ENCODE results near the gene SRRM1. TPM values are rescaled to one million over a fixed set of nuclear protein-coding genes. Genes with fewer than 3 reads are reported as not detected.

SRRM1 gene
- total RNA-seq, 1 experiment from 2014 or later: 290 TPM

DNA sequence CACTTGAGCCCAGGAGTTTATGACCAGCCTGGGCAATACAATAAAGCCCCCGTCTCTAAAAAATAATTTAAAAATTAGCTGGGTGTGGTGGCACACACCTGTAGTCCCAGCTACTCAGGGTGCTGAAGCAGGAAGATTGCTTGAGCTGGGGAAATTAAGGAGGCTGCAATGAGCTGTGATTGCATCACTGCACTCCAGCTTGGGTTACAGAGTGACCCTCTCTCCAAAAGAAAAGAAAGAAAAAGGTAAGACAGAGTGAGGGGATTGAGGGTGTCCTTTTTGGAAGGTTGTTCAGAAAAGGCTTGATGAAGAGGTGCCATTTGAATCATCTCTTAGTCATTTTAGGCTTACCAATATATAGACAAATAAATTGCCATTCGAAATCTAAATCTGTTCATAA, 4.0 kb upstream of the SRRM1 start:
- H2BK20ac ChIP-seq (ENCODE audit: low read depth, low read length, poor library complexity, severe bottlenecking): no peak overlapping the region
- Mint-ChIP-seq H3K4me1 (peaks cover 10% of the 10 kb centered on the region in 2 experiments), H3K36me3 (ENCODE audit: insufficient read depth in 1 of 3, low read depth in 3 of 3) (peaks cover 0 to under 1% (median 0%) of the 10 kb centered on the region in 3 experiments; a peak in 1 of 7 replicates), H3K9me3 (no peaks in the 10 kb centered on the region), H3K27ac (peak overlapping the region in 1 of 3 experiments; percentile 21; a peak in 1 of 7 replicates), H3K27me3 (ENCODE audit: low read depth) (peaks cover 7% of the 10 kb centered on the region), H3K4me3 (no peak overlapping the region)
- H3K4ac ChIP-seq (ENCODE audit: low read depth, low read length): no peak overlapping the region
- no peak overlapping the region for H3K9ac ChIP-seq (ENCODE audit: extremely low read depth, insufficient read length, low read length)
- H4K5ac ChIP-seq (ENCODE audit: insufficient read length, low read depth, low read length): no peak overlapping the region
- H3K79me2 ChIP-seq (ENCODE audit: insufficient read depth, low read length): peaks cover 7% of the 10 kb centered on the region
- H3K9me3 ChIP-seq (ENCODE audit: control insufficient read depth, low read depth, low read length): no peaks in the 10 kb centered on the region
- no peak overlapping the region for H2BK12ac ChIP-seq (ENCODE audit: insufficient read length, low read depth, low read length)
- no peaks in the 10 kb centered on the region for H3K4me1 ChIP-seq (ENCODE audit: insufficient read depth, low read length)
- H3K23me2 ChIP-seq (ENCODE audit: insufficient read length, low read depth, low read length, poor library complexity, severe bottlenecking): peaks cover 5% of the 10 kb centered on the region
- no peak overlapping the region for H2AFZ ChIP-seq (ENCODE audit: low read length)
- no peaks in the 10 kb centered on the region for H3K79me1 ChIP-seq (ENCODE audit: insufficient read depth, low read depth, low read length, poor library complexity, severe bottlenecking)
- H4K8ac ChIP-seq (replicated peaks; ENCODE audit: insufficient read length, low read depth, low read length): no peak overlapping the region
- no peak overlapping the region for H2AK5ac ChIP-seq (ENCODE audit: insufficient read length, low read length)
- no peak for DNase-seq
- no peak overlapping the region for H3K14ac ChIP-seq (ENCODE audit: insufficient read depth, low read length)
- H3K27me3 ChIP-seq (ENCODE audit: insufficient read depth, low read length): no peaks in the 10 kb centered on the region
- no peak overlapping the region for H3K18ac ChIP-seq (ENCODE audit: insufficient read length, low read depth, low read length)
- no peak overlapping the region for H3K4me2 ChIP-seq (ENCODE audit: insufficient read depth, insufficient read length, low read length)
- WGBS (ENCODE audit: extremely low coverage, insufficient read length, low lambda C conversion rate): no CpG with 5 or more reads among the region's 2 CpGs
- no peak overlapping the region for H3K27ac ChIP-seq (ENCODE audit: insufficient read length, low read depth, low read length)
- no peak overlapping the region for H3K23ac ChIP-seq (ENCODE audit: insufficient read length, low read depth, low read length)
- H3T11ph ChIP-seq (ENCODE audit: low read length): no peak overlapping the region
- H2BK120ac ChIP-seq (ENCODE audit: low read depth, low read length, poor library complexity, severe bottlenecking): no peak overlapping the region
- H4K20me1 ChIP-seq (ENCODE audit: control insufficient read depth, insufficient read depth, insufficient read length): no peaks in the 10 kb centered on the region
- H2BK5ac ChIP-seq (ENCODE audit: insufficient read length, low read length): no peak overlapping the region
- H4K91ac ChIP-seq (ENCODE audit: insufficient read length, low read depth, low read length): no peak overlapping the region
- TF ChIP-seq, protein P1, sequence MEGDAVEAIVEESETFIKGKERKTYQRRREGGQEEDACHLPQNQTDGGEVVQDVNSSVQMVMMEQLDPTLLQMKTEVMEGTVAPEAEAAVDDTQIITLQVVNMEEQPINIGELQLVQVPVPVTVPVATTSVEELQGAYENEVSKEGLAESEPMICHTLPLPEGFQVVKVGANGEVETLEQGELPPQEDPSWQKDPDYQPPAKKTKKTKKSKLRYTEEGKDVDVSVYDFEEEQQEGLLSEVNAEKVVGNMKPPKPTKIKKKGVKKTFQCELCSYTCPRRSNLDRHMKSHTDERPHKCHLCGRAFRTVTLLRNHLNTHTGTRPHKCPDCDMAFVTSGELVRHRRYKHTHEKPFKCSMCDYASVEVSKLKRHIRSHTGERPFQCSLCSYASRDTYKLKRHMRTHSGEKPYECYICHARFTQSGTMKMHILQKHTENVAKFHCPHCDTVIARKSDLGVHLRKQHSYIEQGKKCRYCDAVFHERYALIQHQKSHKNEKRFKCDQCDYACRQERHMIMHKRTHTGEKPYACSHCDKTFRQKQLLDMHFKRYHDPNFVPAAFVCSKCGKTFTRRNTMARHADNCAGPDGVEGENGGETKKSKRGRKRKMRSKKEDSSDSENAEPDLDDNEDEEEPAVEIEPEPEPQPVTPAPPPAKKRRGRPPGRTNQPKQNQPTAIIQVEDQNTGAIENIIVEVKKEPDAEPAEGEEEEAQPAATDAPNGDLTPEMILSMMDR (conservative IDR thresholded peaks at IDR 0.05): no peak
- no peak overlapping the region for H3K56ac ChIP-seq (ENCODE audit: insufficient read length, low read depth, low read length)
- no peak overlapping the region for H2BK15ac ChIP-seq (ENCODE audit: low read depth, low read length)
